Measurements from ENCODE around the gene CAMK1D.

CAMK1D gene

GRCh38 chr10:12487366-12487765 is 138.0 kb downstream of the CAMK1D start:
- H3K4me3 ChIP-seq (ENCODE audit: low read depth, low read length), result no peak overlapping the region
- DNase-seq (ENCODE audit: low read depth), result no peak
- no peak for TF ChIP-seq MYC (IDR thresholded peaks at IDR 0.05; ENCODE audit: low read depth, low read length)
- no peak for TF ChIP-seq POLR2A (IDR thresholded peaks at IDR 0.05; ENCODE audit: extremely low read depth, insufficient read length)
- TF ChIP-seq, protein P1, sequence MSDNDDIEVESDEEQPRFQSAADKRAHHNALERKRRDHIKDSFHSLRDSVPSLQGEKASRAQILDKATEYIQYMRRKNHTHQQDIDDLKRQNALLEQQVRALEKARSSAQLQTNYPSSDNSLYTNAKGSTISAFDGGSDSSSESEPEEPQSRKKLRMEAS (IDR thresholded peaks at IDR 0.05; ENCODE audit: low read depth, low read length), result no peak
- TF ChIP-seq, protein P2, sequence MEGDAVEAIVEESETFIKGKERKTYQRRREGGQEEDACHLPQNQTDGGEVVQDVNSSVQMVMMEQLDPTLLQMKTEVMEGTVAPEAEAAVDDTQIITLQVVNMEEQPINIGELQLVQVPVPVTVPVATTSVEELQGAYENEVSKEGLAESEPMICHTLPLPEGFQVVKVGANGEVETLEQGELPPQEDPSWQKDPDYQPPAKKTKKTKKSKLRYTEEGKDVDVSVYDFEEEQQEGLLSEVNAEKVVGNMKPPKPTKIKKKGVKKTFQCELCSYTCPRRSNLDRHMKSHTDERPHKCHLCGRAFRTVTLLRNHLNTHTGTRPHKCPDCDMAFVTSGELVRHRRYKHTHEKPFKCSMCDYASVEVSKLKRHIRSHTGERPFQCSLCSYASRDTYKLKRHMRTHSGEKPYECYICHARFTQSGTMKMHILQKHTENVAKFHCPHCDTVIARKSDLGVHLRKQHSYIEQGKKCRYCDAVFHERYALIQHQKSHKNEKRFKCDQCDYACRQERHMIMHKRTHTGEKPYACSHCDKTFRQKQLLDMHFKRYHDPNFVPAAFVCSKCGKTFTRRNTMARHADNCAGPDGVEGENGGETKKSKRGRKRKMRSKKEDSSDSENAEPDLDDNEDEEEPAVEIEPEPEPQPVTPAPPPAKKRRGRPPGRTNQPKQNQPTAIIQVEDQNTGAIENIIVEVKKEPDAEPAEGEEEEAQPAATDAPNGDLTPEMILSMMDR (IDR thresholded peaks at IDR 0.05; ENCODE audit: low read depth, low read length), result no peak

DNA sequence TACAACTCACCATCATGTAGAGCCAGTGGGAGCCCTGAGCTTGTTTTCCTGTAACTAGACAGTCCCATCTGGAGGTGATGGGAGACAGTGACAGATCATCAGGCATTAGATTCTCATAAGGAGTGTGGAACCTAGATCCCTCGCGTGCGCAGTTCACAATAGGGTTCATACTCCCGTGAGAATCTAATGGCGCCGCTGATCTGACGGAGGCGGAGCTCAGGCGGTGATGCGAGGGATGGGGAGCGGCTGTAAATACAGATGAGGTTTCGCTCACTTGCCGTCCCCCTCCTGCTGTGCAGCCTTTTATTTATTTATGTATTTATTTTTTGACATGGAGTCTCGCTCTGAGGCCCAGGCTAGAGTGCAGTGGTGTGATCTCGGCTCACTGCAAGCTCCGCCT is 139.3 kb downstream of the CAMK1D start:
- TF ChIP-seq, protein P2 (IDR thresholded peaks at IDR 0.05; ENCODE audit: low read depth, low read length), result no peak
- TF ChIP-seq MYC (IDR thresholded peaks at IDR 0.05; ENCODE audit: low read depth, low read length), result no peak
- TF ChIP-seq POLR2A (IDR thresholded peaks at IDR 0.05; ENCODE audit: extremely low read depth, insufficient read length), result no peak
- TF ChIP-seq, protein P1 (IDR thresholded peaks at IDR 0.05; ENCODE audit: low read depth, low read length), result no peak
- DNase-seq (ENCODE audit: low read depth), result no peak
- H3K4me3 ChIP-seq (ENCODE audit: low read depth, low read length), result no peak overlapping the region

DNA sequence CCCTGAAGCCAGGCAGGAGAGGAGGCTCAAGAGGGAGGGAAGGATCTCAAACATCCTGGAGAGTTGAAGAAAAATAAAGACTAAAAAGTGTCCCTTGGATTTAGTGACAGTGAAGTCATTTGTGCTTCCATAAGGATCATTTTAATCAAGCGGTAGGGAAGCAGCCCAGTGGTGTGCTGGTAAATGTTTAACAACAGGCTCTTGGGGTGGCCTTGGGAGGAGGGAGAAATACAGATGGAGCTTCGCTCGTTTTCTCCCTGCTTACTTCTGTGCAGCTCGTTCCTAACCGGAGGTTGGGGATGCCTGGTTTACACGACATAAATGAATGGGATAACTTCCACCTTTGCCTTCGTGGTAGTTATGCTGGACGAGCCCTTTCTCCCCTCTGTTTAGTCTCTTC is 140.0 kb downstream of the CAMK1D start:
- H3K4me3 ChIP-seq (ENCODE audit: low read depth, low read length), result no peak overlapping the region
- TF ChIP-seq POLR2A (IDR thresholded peaks at IDR 0.05; ENCODE audit: extremely low read depth, insufficient read length) (no peak), MYC (IDR thresholded peaks at IDR 0.05; ENCODE audit: low read depth, low read length) (no peak)
- TF ChIP-seq, protein P1 (IDR thresholded peaks at IDR 0.05; ENCODE audit: low read depth, low read length), result no peak
- TF ChIP-seq, protein P2 (IDR thresholded peaks at IDR 0.05; ENCODE audit: low read depth, low read length), result no peak
- DNase-seq (ENCODE audit: low read depth), result no peak

GRCh38 chr10:12489806-12490205 is 140.5 kb downstream of the CAMK1D start:
- H3K4me3 ChIP-seq (ENCODE audit: low read depth, low read length), result no peak overlapping the region
- TF ChIP-seq POLR2A (IDR thresholded peaks at IDR 0.05; ENCODE audit: extremely low read depth, insufficient read length), result no peak
- no peak for TF ChIP-seq MYC (IDR thresholded peaks at IDR 0.05; ENCODE audit: low read depth, low read length)
- TF ChIP-seq, protein P2 (IDR thresholded peaks at IDR 0.05; ENCODE audit: low read depth, low read length), result no peak
- TF ChIP-seq, protein P1 (IDR thresholded peaks at IDR 0.05; ENCODE audit: low read depth, low read length), result no peak
- DNase-seq (ENCODE audit: low read depth), result no peak

DNA sequence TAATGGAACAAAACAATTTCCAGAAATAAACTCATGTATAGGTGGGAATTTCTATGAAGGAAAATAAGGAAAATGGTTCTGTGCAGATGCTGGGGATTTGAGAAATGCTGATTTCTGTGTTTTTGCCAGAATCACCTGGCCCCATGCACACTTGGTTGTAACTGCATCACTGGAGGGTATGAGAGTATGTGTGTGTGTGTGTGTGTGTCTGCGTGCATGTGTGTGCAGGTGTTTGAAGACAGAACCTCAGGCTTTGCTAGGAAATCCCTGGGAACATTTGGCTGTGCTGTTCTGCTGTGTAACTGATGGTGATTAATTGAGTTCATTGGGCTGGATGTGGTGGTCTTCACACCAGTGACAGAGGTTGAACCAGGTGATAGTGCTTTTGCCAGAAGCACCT is 141.6 kb downstream of the CAMK1D start:
- TF ChIP-seq, protein P1 (IDR thresholded peaks at IDR 0.05; ENCODE audit: low read depth, low read length), result no peak
- TF ChIP-seq, protein P2 (IDR thresholded peaks at IDR 0.05; ENCODE audit: low read depth, low read length), result no peak
- H3K4me3 ChIP-seq (ENCODE audit: low read depth, low read length), result no peak overlapping the region
- no peak for DNase-seq (ENCODE audit: low read depth)

DNA sequence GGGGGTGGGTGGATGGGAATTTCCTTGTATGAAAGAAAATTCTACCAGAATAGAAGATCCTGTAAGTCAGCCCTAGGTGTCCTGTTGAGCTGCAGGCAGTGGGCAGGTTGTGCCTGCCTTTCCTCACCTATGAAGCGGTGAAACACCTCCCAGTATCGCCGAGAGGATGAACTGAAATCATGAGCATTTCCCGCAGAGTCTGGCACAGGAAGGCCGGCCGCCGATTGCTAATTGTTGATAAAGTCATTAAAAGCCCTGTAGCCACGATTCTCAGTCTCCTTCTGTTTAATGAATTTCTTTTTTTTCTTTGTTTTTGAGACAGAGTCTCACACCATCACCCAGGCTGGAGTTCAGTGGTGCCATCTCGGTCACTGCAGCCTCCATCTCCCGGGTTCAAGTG is 142.1 kb downstream of the CAMK1D start:
- TF ChIP-seq, protein P2 (IDR thresholded peaks at IDR 0.05; ENCODE audit: low read depth, low read length), result no peak
- TF ChIP-seq POLR2A (IDR thresholded peaks at IDR 0.05; ENCODE audit: extremely low read depth, insufficient read length) (no peak), MYC (IDR thresholded peaks at IDR 0.05; ENCODE audit: low read depth, low read length) (no peak)
- TF ChIP-seq, protein P1 (IDR thresholded peaks at IDR 0.05; ENCODE audit: low read depth, low read length), result no peak
- no peak for DNase-seq (ENCODE audit: low read depth)
- no peak overlapping the region for H3K4me3 ChIP-seq (ENCODE audit: low read depth, low read length)

All from NB4 (cell line).